ENCODE data around the gene ADAD2.
A peak's percentile ranks its signal among the peaks of the same experiment; 100 is the strongest.

Gene ADAD2

GRCh38 chr16:84190731-84191388, at the start of gene ADAD2:
Gene ADAD2 (plus strand): TSS chr16:84191157. CDS start chr16:84191231, 74 bp downstream.
- DNase-seq, result no peak

GRCh38 chr16:84143081-84143480, 47.9 kb upstream of the ADAD2 start:
- DNase-seq, result no peak

GRCh38 chr16:84143784-84144199, 47.2 kb upstream of the ADAD2 start:
- DNase-seq, result no peak

GRCh38 chr16:84144209-84144858, 46.6 kb upstream of the ADAD2 start:
- no peak for DNase-seq

- DNase-seq, result peak; percentile 94
Measured at GRCh38 chr16:84144859-84145639, 45.9 kb upstream of the ADAD2 start, which contains the start of the genes DNAAF1 and HSDL1. Gene DNAAF1 (plus strand): TSS chr16:84145308. CDS start chr16:84145441, 133 bp downstream. Gene HSDL1 (minus strand): TSS chr16:84145177. CDS start chr16:84131321, 13,856 bp downstream.

GRCh38 chr16:84150926-84151325, 40.0 kb upstream of the ADAD2 start:
- no peak for DNase-seq

- no peak for DNase-seq
Measured at GRCh38 chr16:84153660-84154214, 37.2 kb upstream of the ADAD2 start.

GRCh38 chr16:84155226-84155625, 35.7 kb upstream of the ADAD2 start:
- no peak for DNase-seq

- DNase-seq, result no peak
Measured at GRCh38 chr16:84155771-84156170, 35.2 kb upstream of the ADAD2 start.

GRCh38 chr16:84156342-84156784, 34.6 kb upstream of the ADAD2 start:
- no peak for DNase-seq

- no peak for DNase-seq
Measured at GRCh38 chr16:84159007-84159406, 31.9 kb upstream of the ADAD2 start.

- no peak for DNase-seq
Measured at GRCh38 chr16:84159800-84160199, 31.2 kb upstream of the ADAD2 start.

GRCh38 chr16:84161037-84161436, 29.9 kb upstream of the ADAD2 start:
- no peak for DNase-seq

- no peak for DNase-seq
Measured at GRCh38 chr16:84161801-84162200, 29.2 kb upstream of the ADAD2 start.

GRCh38 chr16:84165746-84166145, 25.2 kb upstream of the ADAD2 start:
- no peak for DNase-seq

- DNase-seq, result no peak
Measured at GRCh38 chr16:84166796-84167695, 23.9 kb upstream of the ADAD2 start.

- no peak for DNase-seq
Measured at GRCh38 chr16:84169765-84170310, 21.1 kb upstream of the ADAD2 start.

- DNase-seq, result no peak
Measured at GRCh38 chr16:84174396-84174795, 16.6 kb upstream of the ADAD2 start.

- no peak for DNase-seq
Measured at GRCh38 chr16:84175350-84176081, 15.4 kb upstream of the ADAD2 start.

GRCh38 chr16:84176192-84177053, 14.5 kb upstream of the ADAD2 start:
- no peak for DNase-seq

Data from right hindlimb (tissue), 1 donor.